Measurements from ENCODE around the gene LPP. TPM values are rescaled to one million over a fixed set of nuclear protein-coding genes. Genes with fewer than 3 reads are reported as not detected.

Gene LPP
- total RNA-seq, 1 experiment from 2014 or later, result 148 TPM

DNA sequence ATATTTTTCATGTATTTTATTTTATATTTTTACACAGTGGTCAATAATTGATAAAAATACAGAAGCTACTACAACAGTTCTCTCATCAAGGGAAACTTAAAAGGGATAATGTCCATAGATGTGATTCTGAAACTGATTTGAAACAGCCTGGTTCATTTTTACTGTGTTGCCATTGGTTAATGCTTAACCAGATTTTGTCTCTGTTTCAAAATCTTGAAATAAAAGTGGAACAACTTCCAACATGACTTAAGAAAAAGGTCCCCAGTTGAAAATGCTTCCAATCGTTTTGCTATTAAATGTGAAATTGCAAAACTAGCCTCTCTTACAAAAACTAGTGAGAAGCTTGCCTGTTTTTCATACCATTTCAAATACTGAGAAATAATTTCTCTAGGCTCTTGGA is 240.7 kb downstream of the LPP start:
- Histone ChIP-seq H3K9me3 (ENCODE audit: insufficient read depth, low read depth) (no peaks in the 10 kb centered on the region), H3K4me1 (replicated peaks; ENCODE audit: insufficient read depth) (no peaks in the 10 kb centered on the region), H4K20me1 (ENCODE audit: insufficient read depth) (no peaks in the 10 kb centered on the region), H3K36me3 (ENCODE audit: low read depth) (no peaks in the 10 kb centered on the region; the same call in 1 of the 2 replicates), H3K9me2 (ENCODE audit: insufficient read depth) (no peaks in the 10 kb centered on the region), H3K27me3 (ENCODE audit: insufficient read depth, low read depth) (no peaks in the 10 kb centered on the region), H3K79me2 (ENCODE audit: low read depth) (no peaks in the 10 kb centered on the region; the same call in 1 of the 2 replicates), H3K4me3 (no peak overlapping the region), H3F3A (ENCODE audit: insufficient read depth, low read depth) (peaks cover 5% of the 10 kb centered on the region; the same call in 1 of the 2 replicates), H2AFZ (no peak overlapping the region), H3K4me2 (no peak overlapping the region), H3K27ac (no peak overlapping the region)
- intact Hi-C loops (cut with micrococcal nuclease; ENCODE audit: unreplicated experiment), result no loop called here
- ChIA-PET POLR2A (ENCODE audit: unreplicated experiment) (no interaction called here), CTCF (no interaction called here)
- DNase-seq, result no peak
- BruUV-seq (replicated peaks), result no TSS peak
- TF ChIP-seq, protein P1, sequence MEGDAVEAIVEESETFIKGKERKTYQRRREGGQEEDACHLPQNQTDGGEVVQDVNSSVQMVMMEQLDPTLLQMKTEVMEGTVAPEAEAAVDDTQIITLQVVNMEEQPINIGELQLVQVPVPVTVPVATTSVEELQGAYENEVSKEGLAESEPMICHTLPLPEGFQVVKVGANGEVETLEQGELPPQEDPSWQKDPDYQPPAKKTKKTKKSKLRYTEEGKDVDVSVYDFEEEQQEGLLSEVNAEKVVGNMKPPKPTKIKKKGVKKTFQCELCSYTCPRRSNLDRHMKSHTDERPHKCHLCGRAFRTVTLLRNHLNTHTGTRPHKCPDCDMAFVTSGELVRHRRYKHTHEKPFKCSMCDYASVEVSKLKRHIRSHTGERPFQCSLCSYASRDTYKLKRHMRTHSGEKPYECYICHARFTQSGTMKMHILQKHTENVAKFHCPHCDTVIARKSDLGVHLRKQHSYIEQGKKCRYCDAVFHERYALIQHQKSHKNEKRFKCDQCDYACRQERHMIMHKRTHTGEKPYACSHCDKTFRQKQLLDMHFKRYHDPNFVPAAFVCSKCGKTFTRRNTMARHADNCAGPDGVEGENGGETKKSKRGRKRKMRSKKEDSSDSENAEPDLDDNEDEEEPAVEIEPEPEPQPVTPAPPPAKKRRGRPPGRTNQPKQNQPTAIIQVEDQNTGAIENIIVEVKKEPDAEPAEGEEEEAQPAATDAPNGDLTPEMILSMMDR (conservative IDR thresholded peaks at IDR 0.05), result no peak

DNA sequence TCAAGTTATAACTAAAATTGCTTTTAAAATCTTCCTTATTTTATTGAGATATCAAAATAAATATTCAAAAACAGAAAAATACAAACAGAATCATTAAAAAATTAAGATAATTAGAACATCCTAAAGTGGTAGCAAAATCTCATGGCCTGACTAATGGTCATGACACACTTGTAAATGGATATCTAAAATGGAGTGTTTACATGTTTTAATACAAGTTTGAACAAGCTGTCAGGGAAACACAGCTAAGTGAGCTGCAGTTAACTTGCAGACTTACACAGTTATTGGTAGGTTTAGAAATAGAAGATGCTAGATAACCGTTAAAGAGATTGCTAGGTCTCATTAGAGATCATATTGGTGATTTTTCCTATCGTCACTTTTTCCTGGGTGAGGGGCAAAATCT is 242.3 kb downstream of the LPP start:
- Histone ChIP-seq H3K9me3 (ENCODE audit: insufficient read depth, low read depth) (no peaks in the 10 kb centered on the region), H3K9me2 (ENCODE audit: insufficient read depth) (no peaks in the 10 kb centered on the region), H3K36me3 (ENCODE audit: low read depth) (no peaks in the 10 kb centered on the region; the same call in 1 of the 2 replicates), H3K4me2 (no peak overlapping the region), H3K27ac (no peak overlapping the region), H3K4me1 (replicated peaks; ENCODE audit: insufficient read depth) (no peaks in the 10 kb centered on the region), H3K4me3 (no peak overlapping the region), H3K27me3 (ENCODE audit: insufficient read depth, low read depth) (no peaks in the 10 kb centered on the region), H2AFZ (no peak overlapping the region), H4K20me1 (ENCODE audit: insufficient read depth) (no peaks in the 10 kb centered on the region), H3K79me2 (ENCODE audit: low read depth) (no peaks in the 10 kb centered on the region; the same call in 1 of the 2 replicates), H3F3A (ENCODE audit: insufficient read depth, low read depth) (peaks cover 5% of the 10 kb centered on the region; the same call in 1 of the 2 replicates)
- no peak for TF ChIP-seq EZH2 (IDR thresholded peaks at IDR 0.05; ENCODE audit: low read depth)
- TF ChIP-seq, protein P1 (conservative IDR thresholded peaks at IDR 0.05), result no peak
- no peak for DNase-seq
- no TSS peak for BruUV-seq (replicated peaks)
- intact Hi-C loops (cut with micrococcal nuclease; ENCODE audit: unreplicated experiment), result no loop called here
- ChIA-PET POLR2A (ENCODE audit: unreplicated experiment) (no interaction called here), CTCF (no interaction called here)

DNA sequence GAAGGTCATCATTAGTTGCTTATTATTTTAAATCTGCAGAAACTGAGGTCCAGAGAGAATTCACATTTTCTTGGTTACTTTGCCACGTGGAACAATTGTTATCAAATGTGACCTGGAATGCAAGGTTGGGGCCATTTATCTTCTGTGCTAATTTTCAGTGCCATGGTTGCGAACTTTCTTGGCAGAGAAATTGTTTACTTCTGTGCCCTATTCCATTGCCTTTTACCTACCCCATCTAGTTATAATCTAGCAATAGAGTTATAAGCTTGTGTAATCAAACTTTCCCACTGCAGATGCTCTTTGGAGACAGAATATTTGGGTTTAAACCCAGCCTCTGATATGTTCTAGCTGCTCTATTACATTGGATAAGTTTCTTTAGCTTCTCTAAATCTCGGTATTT is 242.9 kb downstream of the LPP start:
- H2AFZ ChIP-seq, result no peak overlapping the region
- H3K79me2 ChIP-seq (ENCODE audit: low read depth), result no peaks in the 10 kb centered on the region; the same call in 1 of the 2 replicates
- no peaks in the 10 kb centered on the region for H4K20me1 ChIP-seq (ENCODE audit: insufficient read depth)
- DNase-seq, result no peak
- no peak for TF ChIP-seq EZH2 (IDR thresholded peaks at IDR 0.05; ENCODE audit: low read depth)
- TF ChIP-seq, protein P1 (conservative IDR thresholded peaks at IDR 0.05), result no peak
- ChIA-PET CTCF (no interaction called here), POLR2A (ENCODE audit: unreplicated experiment) (no interaction called here)
- H3K4me2 ChIP-seq, result no peak overlapping the region
- no peaks in the 10 kb centered on the region for H3K9me3 ChIP-seq (ENCODE audit: insufficient read depth, low read depth)
- peaks cover 5% of the 10 kb centered on the region; the same call in 1 of the 2 replicates for H3F3A ChIP-seq (ENCODE audit: insufficient read depth, low read depth)
- H3K27ac ChIP-seq, result no peak overlapping the region
- H3K4me3 ChIP-seq, result no peak overlapping the region
- no TSS peak for BruUV-seq (replicated peaks)
- no peaks in the 10 kb centered on the region for H3K27me3 ChIP-seq (ENCODE audit: insufficient read depth, low read depth)
- intact Hi-C loops (cut with micrococcal nuclease; ENCODE audit: unreplicated experiment), result no loop called here
- no peaks in the 10 kb centered on the region; the same call in 1 of the 2 replicates for H3K36me3 ChIP-seq (ENCODE audit: low read depth)
- H3K9me2 ChIP-seq (ENCODE audit: insufficient read depth), result no peaks in the 10 kb centered on the region
- no peaks in the 10 kb centered on the region for H3K4me1 ChIP-seq (replicated peaks; ENCODE audit: insufficient read depth)

All from PC-9 (cell line).